SH-SY5Y (cell line): ENCODE measurements around the gene URI1.

ENCODE experiments used
- GATA2 ChIP-seq: IDR thresholded peaks from 2 replicates; pipeline ENCODE4 v1.6.1; 2011; ENCODE audit warnings: mild to moderate bottlenecking, low read depth, low read length
- GATA3 ChIP-seq: IDR thresholded peaks from 2 replicates; pipeline ENCODE4 v1.6.1; 2011; ENCODE audit warnings: low read depth, mild to moderate bottlenecking, low read length, moderate library complexity

- TF ChIP-seq GATA3 (no peak), GATA2 (no peak)
Observed at GRCh38 chr19:29952177-29952576, 10.1 kb downstream of the URI1 start.
